Activated effector memory CD4-positive, alpha-beta T cell treated with anti-CD3 and anti-CD28 coated beads, Interleukin-2, amount 50 U/mL, for 16 hours (primary cell): ENCODE data around the gene ESR2.
"Not testable (repeated sequence)": the region's sequence is repeated elsewhere in the genome, so short reads cannot be mapped to it uniquely, and the experiment has no call there.

Experiments used
- DNase-seq: peaks from one replicate; pipeline ENCODE4 v3.0.0-alpha.2; 2020

ESR2 gene

DNA sequence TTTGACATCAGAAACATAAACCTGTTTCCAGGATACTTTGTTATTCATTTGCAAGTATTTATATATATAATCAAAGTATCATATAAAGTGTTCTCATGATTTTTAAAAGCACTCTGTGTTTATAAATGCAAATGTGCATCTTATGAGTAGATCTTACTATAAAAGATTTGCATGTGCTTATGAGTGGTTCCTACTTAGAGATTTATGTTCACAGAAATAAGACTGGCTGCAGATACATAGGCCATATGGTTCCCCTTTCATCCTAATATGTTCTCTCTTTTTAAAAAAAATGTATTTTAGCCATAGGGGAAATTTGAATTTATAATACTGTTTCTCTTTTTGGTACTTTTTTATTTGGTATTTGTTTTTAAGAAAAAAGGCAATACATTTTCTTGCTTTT, 174.2 kb downstream of the ESR2 start:
- DNase-seq: no peak

DNA sequence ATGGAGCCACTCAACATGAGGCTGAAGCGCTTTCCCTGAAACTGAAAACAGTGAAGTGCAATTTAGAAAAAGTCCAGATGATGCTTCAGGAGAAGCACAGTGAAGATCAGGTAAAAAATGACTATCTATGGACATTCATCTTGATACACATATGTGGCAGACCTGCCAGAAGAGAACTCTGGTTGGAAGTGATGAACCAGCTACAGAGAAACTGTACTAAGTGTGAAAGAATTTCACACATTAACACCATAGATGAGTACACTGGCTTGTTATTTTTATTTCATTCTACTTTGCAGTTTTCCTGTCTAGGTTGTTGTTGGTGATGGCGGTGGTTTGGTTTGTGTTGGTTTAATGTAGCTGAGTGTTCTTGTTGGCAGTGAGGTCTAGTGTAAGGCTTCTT, 174.7 kb downstream of the ESR2 start:
- no peak for DNase-seq

DNA sequence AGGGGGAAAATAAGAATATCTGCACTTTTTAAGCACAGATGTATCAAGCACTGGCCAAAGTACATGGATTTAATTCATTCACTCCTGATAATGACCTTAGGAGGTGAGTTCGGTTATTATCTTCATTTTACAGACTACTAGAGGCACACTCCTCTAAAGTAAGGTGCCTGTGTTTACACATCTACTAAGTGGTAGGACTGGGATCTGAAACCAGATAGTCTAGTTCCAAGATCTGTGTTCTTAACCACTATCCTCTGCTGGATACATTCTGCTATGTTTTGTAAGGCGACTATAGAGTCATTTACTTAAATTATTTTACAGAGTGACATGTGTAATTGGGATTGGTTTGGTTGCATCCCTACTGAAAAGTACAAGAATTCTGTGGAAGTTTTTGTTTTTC, 175.3 kb downstream of the ESR2 start:
- no peak for DNase-seq

DNA sequence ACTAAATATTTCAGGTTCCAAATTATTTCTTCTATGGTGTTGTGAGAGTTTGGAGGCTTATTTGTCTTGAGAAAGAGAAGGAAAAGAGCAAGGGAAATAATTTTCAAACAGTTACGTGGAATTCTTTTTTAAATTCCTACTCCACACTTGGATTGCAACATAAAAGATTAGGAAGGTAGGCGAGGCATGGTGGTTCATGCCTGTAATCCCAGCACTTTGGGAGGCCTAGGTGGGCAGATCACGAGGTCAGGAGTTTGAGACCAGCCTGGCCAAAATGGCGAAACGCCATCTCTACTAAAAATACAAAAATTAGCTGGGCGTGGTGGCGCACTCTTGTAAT, 175.8 kb downstream of the ESR2 start:
- DNase-seq: not testable (repeated sequence)

DNA sequence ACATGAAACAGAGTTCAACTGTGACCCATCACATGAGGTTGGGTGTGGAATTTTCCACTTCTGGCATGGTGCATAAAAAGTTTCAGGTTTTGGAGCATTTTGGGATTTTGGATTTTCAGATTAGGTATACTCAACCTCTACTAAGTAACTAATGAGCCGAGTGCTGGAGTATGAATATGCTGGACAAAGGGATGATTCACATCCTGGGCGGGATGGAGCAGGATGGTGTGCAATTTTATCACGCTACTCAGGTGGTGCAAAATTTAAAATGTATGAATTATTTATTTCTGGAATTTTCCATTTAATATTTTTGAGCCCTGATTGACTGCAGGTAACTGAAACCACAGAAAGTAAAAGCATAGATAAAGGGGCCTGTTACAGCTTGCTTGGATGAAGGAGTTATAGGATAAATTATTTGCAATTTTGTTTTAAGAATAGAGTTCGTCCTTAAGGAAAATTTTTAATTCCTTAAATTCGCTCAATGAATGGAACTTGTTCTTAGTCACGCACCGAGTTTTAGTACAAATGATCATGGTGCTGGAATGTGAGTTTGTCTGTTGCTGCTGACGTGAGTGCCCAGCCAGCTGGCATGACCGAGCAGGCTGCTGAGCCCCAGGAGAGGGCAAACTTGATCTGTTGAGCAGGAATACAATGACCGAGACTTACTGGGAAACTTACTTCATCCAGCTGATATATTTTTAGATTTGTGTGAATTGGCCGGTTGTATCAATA, 176.3 kb downstream of the ESR2 start:
- DNase-seq: no peak

DNA sequence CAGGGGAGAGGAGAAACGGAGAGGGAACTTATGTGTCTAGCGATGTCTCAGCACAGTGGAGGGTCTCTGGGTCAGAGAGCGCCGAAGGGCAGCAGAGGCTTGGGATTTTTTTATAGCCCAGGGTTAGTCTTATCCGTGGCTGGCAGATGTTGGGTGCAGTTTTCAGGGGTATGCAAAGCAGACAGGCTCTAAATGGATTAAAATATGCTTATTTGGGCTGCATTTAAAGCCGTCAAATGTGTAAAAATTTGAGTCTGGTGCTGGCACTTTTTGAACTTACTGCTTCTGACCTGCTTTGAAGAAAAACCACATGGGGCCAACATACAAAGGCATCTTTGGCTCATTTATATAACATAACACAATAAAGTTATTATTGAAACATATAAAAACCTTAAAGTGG, 178.8 kb downstream of the ESR2 start:
- no peak for DNase-seq

DNA sequence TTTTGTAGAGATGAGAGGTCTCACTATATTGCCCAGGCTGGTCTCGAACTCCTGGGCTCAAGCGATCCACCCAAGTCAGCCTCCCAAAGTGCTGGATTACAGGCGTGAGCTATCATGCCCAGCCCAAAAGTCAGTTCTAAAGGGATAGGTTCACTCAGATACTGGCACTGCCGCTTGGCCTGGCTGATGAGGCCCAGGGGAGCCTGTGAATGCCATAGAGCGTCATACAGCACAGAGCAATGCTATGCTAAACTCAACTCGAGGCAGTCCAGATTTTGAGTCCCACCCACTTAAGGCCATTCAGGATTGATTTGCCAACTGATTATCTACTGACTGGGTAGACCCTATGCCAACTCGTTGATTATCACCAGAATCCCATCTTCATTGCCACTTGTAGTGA, 179.4 kb downstream of the ESR2 start:
- DNase-seq: no peak

DNA sequence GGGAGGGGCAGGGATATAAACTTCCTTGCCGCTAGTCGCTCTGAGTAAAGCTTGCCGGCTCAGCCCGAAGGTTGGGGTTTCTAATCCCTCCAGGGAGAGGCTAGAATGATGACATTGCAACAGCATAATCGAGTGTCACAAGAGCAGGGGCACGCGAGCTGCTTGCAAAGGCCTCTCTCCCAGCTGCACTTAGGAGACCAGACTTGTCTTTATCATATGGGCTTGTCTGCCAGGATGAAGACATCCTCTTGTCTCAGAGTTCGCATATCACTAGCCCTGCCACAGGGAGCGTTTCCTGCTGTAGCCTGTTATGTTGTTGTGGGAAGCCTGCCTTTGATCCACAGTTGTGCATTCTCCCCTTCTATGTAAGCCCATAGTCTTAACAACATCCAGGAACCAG, 180.0 kb downstream of the ESR2 start:
- no peak for DNase-seq

DNA sequence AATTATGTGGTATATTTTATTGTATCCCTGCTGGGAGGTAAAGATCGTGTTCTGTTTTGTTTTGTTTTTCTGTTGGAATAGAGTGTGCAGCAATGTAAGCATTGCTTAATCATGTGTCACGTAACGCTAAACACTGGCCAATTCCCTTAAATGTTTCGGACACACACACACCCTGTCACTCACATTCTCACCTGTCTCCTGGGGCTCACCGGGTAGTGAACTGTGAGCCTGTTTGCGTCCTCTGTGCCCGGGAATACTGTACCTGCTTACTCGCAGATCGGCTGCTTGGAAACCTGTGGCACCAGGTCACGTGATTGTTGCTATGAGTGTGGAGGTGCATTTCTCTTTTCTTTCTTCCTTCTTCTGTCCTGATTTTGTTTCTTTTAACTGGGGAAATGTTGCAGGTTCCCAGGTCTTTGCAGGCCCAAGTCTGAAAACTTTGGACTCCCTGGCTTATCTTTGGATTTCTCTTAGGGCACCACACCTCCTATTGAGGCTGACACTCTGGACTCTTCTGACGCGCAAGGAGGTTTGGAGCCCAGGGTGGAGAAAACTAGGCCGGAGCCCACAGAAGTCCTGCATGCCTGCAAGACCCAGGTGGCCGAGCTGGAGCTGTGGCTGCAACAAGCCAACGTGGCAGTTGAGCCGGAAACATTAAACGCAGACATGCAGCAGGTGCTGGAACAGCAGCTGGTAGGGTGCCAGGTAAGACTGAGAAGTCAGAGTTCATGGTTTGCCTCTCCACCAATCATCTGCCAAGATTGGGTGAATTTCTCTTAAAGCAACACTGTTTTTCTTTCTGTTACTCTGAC, 181.1 kb downstream of the ESR2 start:
- no peak for DNase-seq

DNA sequence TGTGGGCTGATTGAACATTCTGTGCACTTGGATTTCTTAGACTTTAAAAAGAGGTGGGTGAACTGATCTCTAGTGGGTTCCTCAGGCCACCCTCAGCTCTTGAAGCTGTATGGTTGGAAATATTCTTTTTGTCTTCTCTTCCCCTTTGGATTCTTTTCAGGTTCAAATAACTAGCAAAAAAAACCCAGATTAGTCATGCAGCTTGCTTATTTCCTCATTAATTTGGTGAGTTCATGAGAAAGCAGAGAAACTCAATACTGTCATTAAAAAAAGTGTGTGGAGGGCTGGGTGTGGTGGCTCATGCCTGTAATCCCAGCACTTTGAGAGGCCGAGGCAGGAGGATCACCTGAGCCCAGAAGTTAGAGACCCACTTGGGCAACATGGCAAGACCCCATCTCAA, 183.4 kb downstream of the ESR2 start:
- no peak for DNase-seq

DNA sequence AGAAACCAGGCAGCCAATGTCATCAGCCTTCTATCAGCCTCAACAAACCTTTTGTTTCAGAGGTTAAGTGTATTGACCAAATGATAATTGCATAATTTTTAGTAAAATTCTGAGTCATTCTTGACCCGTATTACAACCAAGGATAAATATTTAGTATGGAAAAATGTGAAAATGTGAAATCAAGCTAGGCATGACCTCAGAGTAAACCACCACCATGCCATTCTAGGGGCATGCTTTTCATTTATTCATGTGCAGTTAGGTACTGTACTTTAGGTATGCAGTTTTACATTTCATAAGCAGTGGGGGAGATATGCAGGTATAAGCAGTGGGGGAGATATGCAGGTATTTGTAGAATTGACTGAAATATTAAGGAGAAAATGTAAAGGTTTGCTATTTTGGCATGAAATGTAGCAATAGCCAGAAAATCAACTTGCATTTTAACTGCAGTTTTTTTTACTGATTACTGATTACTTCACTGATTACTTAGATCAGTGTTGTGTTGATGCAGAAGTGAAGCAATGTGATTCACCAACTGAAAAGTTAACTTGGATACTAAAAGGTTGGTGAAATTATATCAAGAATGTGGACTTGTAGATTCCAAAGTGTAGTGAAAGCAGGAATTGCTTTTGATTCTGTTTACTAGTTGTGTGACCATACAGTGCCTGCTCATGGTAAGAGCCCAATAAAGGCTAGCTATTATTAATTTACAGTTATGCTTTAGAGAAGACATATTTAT, 184.2 kb downstream of the ESR2 start:
- no peak for DNase-seq

DNA sequence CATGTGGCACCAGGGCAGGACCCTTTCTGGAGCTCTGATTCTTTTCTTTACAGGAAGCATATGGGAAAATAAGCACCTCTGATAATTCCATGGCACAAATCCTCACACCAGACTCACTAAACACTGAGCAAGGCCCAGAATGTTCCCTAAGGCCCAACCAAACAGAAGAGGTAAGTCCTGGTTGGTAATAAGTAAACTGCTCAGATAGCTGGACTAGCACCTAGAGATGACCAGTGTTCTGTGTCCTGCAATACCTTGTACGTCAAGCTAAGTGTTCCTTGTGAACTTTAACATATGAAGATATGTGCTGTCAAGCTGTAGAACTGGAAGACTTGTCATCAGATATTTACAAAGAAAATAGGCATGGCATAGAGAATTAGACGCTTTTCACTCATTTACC, 186.7 kb downstream of the ESR2 start:
- no peak for DNase-seq

DNA sequence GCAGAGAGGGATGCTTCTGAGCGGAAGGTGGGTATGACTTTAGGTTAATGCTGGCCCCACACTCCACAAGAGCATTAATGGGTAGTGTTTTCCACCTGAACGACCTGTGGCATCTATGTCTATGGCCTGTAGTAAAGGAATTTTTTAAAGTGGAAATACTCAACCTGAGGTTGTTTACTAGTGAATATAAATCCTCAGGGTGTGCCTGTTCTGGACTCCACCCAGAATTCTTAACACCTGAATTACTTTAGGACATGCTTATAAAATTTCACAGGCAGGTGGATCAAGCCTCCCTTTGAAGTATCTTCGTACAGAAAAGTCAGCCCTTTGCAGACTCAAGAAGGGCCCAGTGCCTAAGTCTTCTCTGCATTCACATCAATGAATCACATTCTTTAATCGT, 196.1 kb downstream of the ESR2 start:
- no peak for DNase-seq

DNA sequence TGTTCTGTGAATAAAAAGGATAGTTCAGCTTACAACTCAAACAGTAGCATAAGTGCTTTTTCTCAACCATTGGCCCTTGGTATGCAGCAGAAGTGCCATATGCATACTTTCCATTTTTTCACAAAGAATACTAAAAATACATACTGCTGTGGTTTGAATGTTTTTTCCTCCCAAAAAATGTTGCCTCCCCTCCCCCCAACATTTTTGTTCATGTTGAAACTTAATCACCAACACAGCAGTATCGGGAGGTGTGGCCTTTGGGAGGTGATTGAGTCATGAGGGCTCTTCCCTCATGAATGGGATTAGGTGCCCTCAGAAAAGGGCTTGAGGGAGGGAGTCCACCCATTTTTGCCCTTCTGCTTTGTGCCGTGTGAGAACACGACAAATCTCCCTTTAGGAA, 198.6 kb downstream of the ESR2 start:
- DNase-seq: no peak

DNA sequence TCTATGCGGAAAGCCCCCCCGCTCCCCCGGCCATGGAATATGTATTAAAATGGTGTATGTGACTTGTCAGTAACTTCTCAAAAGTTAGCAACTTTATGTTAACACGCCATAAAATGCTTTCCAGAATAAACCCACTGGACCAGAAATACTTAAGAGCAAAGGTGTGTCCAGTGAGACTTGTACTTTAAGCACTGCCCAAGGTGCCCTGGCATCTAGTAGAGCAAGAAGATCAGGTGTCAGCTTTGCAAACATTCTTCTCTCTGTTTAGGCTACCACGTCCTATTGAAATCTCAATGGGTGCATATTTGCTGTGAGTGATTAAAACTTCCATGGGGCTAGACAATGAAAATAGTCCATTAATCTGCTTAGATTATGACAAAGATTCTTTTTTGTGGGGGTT, 201.2 kb downstream of the ESR2 start:
- no peak for DNase-seq

DNA sequence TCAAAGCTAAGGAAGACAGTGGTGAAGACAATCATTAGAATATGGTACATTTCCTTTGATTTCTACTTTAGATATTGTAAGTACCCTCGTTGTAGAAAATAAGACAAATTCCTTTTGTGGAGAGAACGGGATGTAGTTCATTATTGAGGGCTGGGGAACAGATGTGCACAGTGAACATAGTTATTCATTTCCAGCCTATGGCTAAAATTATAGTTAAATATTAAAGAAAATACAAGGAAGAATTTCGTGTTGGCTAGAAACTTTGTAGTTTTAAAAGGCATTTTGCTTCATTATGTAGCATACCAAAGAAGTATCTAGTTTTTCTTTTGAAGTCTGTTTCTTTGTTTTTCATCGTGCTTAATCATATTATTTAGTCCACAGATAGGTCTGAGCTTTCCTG, 201.8 kb downstream of the ESR2 start:
- no peak for DNase-seq

DNA sequence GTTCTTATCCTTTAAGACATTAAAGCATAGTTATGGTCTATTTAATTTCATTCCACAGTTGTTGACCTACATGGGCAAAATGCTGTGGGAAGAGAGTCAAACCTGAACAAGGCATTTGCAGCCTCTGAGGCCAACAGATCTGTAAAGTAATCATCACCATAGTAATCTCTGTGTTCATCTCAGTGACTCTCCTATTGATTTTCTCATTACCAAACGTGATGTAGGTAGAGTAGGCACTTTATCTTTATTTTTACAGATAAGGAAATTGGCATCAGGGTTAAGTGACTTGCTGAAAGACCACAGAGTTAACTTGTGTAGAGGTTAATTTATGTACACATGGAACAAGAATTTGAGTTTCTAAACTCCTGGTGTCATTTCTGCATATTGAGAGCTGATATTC, 203.0 kb downstream of the ESR2 start:
- no peak for DNase-seq

DNA sequence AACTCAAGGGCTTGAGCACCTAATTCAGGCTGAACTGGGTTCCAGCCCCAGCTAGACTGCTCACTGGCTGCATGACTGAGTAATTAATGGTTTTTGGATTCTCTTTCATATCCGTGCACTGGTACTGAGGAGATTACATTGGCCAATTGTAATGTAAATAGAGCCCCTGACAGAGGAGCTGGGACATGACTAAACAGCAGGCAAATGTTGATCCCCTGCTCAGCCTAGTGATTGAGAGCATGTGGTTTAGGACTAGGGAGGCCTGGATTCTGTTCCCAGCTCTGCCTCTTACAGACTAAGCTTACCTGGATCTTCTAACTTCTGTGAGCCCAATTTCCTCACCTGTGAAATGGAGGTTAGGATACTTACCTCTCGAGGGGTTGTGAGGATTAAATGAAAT, 204.3 kb downstream of the ESR2 start:
- no peak for DNase-seq

DNA sequence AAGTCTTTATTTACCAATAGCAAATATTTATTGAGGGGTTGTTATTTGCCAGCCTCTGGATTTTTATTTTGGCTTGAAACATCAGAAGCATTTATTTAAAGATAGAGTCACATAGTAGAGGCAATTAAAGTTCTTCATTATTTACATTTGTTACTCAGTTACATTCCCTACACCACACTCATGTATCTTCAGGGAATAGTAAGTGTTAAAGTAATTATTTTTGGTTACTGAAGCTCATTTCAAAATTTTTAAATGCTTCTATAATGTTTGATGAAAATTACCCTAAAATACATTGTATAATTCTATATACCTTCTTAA, 205.6 kb downstream of the ESR2 start:
- DNase-seq: no peak

DNA sequence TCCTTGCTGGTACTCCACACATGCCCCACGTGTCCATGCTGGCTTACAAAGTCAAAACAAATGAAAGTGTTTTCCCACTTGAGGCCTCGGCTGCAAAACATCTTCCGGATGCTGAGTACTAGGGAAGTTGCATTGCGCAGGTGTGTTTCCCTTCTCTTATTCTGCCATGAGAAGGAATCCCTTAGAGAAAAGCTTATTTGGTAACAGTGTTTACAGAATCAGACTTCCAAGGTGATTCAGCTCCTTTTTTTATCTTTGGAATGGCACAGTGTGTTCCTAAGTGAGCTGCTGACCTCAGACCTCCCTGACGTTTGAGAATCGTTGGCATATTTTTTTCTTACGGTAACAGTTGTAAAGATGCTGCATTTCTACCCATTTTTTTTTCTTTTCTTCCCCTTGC, 211.3 kb downstream of the ESR2 start:
- DNase-seq: no peak

DNA sequence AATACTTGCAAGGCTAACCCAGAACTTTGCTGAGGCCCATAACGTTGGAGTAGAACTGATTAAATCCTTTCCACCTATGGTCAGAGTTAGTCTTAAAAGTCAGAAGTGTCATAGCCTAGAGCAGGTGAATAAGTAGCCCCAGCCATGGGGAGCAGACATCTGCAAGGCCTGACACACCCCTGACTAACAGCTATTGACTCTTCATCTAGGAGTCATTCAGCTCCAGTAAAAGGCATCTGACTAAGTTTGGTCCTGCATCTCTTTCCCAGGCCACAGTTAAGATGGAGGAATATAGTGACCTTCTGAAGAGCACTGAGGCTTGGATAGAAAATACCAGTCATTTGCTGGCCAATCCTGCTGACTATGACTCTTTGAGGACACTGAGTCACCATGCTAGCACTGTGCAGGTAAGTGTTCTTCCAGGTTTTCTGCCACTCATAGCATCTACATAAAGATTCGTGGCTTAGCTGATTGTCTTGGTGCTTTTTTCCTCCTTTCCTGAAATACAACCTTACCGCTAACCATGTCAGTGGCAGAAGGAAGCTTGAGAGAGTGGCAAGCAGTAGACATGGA, 212.9 kb downstream of the ESR2 start:
- no peak for DNase-seq

DNA sequence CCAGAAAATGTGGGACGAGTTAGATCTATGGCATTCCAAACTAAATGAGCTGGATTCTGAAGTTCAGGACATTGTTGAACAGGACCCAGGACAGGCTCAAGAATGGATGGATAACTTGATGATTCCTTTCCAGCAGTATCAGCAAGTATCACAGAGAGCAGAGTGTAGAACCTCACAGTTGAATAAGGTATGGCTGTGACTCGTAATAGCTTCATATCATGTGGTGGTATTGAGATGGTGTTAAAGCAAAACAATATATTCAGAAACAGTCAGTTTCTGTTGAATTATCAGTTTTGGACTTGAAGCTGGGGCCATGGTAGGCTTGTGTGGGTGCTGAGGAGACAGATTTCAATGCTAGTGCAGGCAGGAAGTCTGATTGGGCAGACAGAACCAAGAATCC, 213.7 kb downstream of the ESR2 start:
- DNase-seq: no peak

DNA sequence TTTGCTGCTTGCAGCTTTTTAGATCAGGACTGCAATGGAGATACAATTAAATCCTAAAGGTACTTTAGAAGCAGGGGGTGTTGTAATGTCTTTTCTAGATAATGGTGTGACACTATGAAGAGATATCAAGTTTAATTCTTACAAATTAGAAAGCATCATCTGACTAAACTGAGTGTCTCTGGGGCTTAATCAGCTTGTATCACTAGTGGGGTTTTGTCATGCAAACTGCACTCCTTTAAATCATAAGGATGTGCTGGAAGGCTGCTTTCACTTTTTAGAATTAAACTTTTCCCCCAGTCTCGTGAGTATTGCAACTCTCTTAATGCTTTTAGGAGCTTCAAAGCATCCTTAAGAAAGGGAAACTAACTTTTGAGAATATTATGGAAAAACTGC, 218.6 kb downstream of the ESR2 start:
- DNase-seq: no peak
